IMR-90 (cell line): Measurements from ENCODE around the gene FOXP1.

Source experiments
- MXI1 ChIP-seq: IDR thresholded peaks from 2 replicates; pipeline ENCODE4 v1.6.1; 2012; ENCODE audit warnings: low read depth, mild to moderate bottlenecking, low read length, moderate library complexity, borderline replicate concordance
- POLR2A ChIP-seq: IDR thresholded peaks from 2 replicates; pipeline ENCODE4 v1.6.1; 2012; ENCODE audit warnings: mild to moderate bottlenecking, low read depth, low read length
- RFX5 ChIP-seq: IDR thresholded peaks from 2 replicates; pipeline ENCODE4 v1.8.0; 2012; ENCODE audit warnings: low read depth, mild to moderate bottlenecking, low read length, moderate library complexity
- TF ChIP-seq, protein P1 (sequence below): conservative IDR thresholded peaks from 2 replicates; pipeline ENCODE4 v1.5.1; 2012; ENCODE audit warnings: mild to moderate bottlenecking, low read depth, low read length, improper control_type of control experiment
- TF ChIP-seq, protein P2 (sequence below): fragments of 150-350 bp; IDR thresholded peaks from 2 replicates; pipeline ENCODE4 v1.6.1; 2016; ENCODE audit warnings: low read depth, mild to moderate bottlenecking, low read length, moderate library complexity, borderline replicate concordance

DNA sequence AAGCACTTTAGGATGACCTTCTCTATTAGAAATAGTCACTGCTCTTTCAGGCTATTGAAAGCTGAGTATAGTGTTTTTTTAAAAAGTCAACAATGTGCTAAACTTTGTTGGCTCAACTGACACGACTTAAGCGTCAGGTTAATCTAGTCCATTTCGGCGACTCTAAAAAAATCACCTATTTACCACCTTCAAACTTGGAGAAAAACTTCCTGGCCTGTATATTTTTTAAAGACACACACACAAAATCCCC, 517.8 kb downstream of the FOXP1 start:
- TF ChIP-seq RFX5 (no peak), POLR2A (no peak), MXI1 (no peak)
- TF ChIP-seq, protein P1, sequence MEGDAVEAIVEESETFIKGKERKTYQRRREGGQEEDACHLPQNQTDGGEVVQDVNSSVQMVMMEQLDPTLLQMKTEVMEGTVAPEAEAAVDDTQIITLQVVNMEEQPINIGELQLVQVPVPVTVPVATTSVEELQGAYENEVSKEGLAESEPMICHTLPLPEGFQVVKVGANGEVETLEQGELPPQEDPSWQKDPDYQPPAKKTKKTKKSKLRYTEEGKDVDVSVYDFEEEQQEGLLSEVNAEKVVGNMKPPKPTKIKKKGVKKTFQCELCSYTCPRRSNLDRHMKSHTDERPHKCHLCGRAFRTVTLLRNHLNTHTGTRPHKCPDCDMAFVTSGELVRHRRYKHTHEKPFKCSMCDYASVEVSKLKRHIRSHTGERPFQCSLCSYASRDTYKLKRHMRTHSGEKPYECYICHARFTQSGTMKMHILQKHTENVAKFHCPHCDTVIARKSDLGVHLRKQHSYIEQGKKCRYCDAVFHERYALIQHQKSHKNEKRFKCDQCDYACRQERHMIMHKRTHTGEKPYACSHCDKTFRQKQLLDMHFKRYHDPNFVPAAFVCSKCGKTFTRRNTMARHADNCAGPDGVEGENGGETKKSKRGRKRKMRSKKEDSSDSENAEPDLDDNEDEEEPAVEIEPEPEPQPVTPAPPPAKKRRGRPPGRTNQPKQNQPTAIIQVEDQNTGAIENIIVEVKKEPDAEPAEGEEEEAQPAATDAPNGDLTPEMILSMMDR, result no peak
- TF ChIP-seq, protein P2, sequence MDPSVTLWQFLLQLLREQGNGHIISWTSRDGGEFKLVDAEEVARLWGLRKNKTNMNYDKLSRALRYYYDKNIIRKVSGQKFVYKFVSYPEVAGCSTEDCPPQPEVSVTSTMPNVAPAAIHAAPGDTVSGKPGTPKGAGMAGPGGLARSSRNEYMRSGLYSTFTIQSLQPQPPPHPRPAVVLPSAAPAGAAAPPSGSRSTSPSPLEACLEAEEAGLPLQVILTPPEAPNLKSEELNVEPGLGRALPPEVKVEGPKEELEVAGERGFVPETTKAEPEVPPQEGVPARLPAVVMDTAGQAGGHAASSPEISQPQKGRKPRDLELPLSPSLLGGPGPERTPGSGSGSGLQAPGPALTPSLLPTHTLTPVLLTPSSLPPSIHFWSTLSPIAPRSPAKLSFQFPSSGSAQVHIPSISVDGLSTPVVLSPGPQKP, result no peak
